DMS53 treated with DMSO at 0.1 percent for 48 hours (cell line): ENCODE measurements around the gene STK32B.
A peak's percentile ranks its signal among the peaks of the same experiment; 100 is the strongest.

ENCODE experiments used
- DNase-seq: peaks from one replicate; lab custom pipeline; 2025; ENCODE audit not compliant: unreplicated experiment; lab: John Stamatoyannopoulos, UW

Gene STK32B

DNA sequence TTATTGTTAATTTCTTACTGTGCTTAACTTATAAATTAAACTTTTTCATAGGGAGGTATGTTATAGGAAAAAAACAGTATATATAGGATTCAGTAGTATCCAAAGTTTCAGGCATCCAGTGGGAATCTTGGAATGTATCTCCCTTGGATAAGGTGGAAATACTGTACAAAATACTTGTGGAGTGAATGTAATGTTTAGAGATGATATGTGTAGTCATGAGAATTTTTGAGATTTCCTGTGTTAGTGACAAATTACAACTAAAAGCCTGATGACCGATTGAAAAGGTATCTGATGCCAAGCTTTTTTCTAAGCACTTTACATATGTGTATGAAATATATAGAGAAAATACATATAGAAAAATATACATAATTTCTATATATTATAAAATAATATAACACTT, 69.2 kb downstream of the STK32B start:
- no peak for DNase-seq

- DNase-seq = no peak
Observed at GRCh38 chr4:5122114-5122513, 70.8 kb downstream of the STK32B start.

DNA sequence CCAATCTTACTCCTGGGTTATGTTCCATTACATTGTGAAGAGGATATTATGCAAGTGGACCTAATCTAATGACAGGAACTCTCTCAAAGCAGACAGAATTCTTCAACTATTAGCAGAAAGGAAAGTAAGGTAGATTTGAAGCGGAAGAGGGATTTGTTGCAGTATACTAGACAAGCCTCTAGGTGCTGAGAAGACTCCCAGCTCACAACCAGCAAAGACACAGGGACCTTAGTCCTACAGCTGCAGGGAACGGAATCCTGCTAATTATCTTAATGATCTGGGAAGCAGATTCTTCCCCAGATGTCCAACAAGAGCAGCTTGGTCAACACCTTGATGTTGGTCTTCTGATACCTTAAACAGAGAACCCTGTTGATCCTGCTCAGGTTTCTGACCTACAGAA, 73.6 kb downstream of the STK32B start:
- no peak for DNase-seq

DNA sequence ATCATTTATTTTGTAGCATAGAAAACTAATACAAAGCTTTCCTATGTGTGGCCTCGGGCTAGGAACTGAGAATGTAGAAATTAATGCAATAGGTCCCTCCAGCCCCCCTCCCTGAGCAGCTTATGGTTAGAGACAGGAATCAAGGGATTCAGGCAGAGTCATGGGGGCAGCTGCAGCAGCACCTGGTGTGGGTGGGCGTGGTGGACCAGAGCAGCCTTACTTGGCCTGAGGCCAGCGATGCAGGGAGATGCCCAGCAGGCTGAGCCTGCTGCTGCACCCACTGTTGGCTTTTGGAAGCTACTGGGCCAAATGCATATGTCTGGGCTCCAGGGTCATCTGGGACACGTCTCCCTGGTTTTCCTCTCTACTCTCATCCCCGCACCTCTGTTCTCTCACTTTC, 74.0 kb downstream of the STK32B start:
- no peak for DNase-seq

DNA sequence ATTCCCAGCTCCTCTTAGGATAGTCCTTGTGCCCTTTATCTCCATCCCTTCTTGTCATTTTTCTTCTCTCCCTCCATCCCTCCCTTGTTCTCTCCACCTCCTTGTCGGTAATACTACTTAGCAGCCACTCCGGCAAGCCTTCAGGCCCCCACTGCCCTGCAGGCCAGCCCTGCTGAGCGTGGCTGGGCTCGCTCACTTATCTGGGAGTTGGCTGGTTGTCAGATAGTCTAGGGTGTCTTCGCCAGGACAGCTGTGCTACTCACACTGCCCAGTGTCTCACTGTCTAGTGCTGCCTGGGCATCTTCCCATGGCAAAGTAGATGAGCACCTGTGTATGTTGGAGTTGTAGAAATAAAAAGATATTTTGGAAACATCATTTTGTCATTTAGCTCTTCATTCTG, 75.0 kb downstream of the STK32B start:
- no peak for DNase-seq

- DNase-seq = no peak
Observed at GRCh38 chr4:5126857-5127256, 75.6 kb downstream of the STK32B start.

DNA sequence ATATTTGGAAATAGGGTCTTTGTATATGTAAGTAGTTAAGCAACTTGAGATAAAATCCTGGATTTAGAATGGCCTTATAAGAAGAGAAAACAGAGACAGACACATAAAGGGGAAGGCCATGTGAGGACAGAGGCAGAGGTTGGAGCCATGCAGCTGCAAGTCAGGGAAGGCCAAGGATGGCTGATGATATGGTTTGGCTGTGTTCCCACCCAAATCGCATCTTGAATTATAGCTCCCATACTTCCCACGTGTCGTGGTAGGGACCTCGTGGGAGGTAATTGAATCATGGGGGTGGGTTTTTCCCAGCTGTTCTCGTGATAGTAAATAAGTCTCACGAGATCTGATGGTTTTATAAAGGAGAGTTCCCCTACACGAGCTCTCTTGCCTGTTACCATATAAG, 76.3 kb downstream of the STK32B start:
- DNase-seq = no peak

GRCh38 chr4:5128569-5128968, 77.3 kb downstream of the STK32B start:
- no peak for DNase-seq

DNA sequence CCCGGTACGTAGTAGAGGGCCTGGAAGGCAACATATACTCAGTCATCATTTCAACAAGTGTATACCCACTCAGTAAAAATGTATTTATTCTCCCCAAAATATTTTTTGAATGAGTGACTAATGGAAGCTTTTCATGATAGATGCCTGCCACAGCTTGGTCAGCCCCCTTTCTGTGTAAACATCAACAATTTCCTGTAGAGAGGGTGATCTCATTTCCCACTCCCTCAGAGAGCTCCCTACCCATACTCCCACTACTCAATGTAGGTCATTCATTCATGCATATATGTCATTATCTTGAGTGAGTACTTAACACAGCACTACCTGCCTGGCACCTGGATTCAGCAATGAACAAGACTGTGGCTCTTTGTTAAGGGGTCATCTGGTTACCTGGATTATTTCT, 81.9 kb downstream of the STK32B start:
- DNase-seq = no peak

DNA sequence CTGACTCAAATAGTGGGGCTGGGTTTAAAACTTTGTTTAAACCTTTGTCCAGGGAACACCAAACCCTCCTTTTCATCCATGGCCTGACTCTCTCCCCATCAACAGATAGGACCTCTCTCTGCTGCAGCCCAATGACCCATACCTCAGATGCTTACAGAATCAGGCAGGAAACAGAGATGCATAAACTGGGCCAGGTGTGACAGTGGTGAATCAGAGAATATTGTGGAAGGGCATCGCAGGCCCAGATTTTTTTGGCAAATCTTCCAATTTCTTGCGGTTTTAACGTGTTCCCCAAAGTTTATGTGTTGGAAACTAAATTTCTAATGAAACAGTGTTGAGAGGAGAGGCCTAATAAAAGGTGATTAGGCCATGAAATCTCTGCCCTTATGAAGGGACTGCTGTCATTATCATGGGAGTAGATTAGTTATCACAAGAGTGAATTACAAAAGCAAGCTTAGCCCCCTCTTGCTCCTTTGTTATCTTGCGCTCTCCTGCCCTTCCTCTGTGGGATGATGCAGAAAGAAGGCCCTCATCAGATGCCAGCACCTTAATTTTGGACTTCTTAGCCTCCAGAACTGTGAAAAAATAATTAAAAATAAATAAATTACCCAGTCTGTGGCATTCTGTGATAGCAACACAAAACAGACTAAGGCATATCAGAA, 82.8 kb downstream of the STK32B start:
- DNase-seq = no peak

GRCh38 chr4:5134620-5135019, 83.3 kb downstream of the STK32B start:
- DNase-seq = no peak

DNA sequence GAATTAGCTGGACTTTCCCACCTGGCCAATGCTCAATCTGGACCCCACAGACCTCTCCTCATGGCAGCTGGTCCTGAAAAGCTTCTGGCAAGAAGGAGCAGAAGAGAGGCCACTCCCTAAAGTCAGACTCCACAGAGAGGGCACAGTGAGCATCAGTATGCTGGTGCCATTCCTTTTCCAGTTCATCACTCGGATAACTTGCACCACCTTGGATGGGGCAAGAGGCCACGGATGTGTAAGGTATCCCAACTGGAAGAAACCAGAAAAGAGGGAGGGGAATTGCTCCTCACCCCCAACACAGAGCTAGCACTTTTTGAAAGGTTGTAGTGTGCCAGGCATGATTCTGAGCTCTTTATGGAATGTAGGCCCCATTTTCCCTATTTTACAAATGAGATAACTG, 85.9 kb downstream of the STK32B start:
- DNase-seq = no peak

DNA sequence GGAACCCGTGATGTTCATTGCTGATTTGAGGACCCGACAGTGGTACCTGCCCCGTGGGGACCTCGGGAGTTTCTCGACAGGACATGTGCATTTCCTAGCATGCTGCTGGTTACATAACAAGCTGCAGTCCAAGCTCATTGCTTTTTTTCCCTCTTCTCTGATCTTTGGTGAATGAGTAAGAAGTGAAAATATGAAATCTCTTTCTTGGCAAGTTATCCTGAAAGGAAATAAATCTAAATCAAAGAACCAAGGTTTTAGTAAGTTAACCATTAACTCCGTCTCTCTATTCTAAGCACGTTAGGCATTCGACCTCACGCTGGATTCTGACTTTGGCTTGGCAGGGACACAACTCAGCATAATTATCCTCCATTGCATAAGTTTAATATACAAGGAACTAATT, 86.6 kb downstream of the STK32B start:
- DNase-seq = no peak

- DNase-seq = no peak
Observed at GRCh38 chr4:5138389-5138788, 87.1 kb downstream of the STK32B start.

DNA sequence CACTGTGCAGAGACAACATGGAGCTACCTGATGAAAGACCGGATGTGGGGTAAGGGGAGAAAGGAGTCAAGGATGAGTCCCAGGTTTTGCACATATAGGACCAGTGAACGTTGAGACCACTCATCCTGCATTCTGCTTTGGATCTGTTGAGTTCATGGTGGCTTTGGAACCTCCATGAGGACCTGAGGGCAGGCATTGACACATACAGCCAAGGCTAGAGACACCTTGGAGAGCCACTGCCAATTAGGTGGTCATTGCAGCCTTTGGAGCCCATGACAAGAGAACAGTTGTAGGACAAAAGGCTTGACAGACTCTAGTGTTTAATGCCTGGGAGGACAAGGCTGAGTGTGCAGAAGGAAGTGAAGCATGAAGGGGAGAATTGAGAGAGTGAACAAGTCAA, 87.9 kb downstream of the STK32B start:
- DNase-seq = no peak

- DNase-seq = no peak
Observed at GRCh38 chr4:5141802-5142201, 90.5 kb downstream of the STK32B start.

DNA sequence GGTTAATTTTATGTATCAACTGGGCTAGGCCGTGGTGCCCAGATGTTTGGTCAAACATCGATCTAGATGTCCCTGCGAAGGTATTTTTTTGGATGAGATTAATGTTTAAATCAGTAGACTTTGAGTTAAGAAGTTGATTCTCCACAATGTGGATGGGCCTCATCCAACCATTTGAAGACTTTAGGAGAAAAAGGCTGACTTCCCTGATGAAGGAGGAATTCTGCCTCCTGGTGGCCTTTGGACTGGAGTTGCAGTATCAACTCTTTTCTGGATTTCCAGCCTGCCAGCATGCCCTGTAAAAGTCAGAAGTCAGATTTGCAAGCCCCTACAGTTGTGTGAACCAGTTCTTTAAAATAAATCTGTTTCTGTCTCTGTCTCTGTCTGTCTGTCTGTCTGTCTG, 91.4 kb downstream of the STK32B start:
- DNase-seq = peak; percentile 65

DNA sequence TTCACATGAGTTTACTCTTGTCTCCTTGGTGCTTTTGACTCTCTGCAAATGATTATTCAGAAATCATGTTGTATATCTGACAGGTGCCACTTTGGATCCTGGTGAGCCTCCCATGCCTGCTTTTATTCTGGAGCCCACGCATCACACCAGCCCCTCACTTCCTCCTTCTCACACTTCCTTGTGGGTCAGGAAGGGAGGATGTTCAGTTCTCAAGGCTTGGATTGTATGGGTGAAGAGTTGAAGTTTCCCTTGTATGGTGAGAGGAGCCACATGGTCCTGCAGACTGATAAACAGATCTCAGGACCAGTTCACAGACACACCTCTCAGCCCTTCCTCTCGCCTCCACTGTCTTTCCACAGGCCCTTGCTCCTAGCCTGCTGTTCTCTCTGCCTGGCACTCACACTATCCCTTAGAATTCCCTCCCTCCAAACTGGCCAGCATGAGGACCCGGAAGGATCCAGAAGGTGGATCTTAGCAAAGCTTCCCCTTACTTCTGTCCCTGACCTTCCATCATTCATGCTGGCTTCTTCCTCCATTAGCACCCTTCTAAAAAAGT, 92.1 kb downstream of the STK32B start:
- DNase-seq = no peak

DNA sequence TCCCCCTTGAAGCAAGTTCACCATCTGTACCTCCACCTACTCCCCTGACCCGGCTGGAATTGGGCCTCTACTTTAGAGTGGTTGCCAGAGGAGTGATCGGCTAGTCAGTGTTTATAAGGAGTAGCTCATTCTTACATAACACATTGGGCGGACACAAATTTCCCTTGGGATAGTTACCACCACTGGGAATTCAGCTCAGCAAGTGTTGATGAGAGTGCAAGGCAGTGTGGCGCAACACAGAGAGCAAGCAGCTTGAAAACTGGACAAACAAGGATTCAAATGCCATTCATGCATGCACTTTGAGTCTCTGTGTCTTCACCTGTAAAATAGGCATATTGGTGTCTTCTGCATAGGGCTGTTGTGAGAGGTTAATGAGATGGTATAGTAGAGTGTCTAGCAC, 92.7 kb downstream of the STK32B start:
- DNase-seq = no peak

DNA sequence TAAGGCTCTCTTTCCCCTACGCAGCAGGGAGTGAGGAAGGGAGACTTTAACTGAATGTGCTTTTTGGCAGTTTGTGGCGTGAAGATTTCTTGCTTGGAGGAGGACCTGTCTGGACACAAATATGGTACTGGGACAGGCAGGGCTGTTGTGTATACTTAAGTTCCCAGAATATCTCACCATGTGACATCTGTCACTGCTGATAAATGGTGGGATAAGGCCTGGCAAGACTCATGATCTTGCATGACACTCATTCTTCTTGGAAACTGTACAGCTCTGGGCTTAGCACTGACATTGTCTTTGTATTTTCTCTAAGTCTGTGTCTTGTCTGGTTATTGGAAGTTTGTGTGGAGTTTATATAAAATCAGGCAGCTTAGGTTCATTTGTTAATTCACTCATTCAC, 93.1 kb downstream of the STK32B start:
- DNase-seq = no peak

DNA sequence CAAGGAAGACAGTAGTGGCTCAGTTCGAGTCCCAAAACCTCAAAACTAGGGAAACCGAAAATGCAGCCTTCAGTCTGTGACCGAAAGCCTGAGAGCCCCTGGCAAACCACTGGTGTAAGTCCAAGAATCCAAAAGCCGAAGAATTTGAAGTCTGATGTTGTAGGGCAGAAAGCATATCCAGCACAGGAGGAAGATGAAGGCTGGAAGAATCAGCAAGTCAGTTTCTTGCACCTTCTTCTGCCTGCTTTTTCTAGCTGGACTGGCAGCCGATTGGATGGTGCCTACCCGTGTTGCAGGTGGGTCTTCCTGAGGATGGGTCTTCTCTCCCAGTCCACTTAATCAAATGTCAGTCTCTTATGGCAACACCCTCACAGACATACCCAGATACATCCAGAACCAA, 95.0 kb downstream of the STK32B start:
- DNase-seq = no peak

DNA sequence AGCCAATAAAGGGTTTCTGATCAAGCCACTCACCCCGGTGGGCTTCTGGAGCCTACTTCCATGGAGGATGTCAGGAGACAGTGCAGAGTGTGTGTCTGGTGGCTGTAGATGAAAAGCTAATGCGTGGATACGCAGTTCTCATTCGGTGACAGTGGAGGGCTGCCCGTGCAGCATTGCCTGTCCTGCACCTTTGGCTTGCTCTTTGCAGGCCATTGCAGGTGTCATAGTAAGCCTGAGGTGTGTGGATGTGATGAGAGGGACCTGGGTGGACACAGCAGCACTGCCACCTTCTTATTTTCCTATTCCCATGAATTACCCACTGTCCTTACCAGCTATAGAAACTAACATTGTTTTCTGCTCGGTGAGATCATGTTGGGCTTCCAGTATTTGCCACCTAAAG, 101.2 kb downstream of the STK32B start:
- no peak for DNase-seq

DNA sequence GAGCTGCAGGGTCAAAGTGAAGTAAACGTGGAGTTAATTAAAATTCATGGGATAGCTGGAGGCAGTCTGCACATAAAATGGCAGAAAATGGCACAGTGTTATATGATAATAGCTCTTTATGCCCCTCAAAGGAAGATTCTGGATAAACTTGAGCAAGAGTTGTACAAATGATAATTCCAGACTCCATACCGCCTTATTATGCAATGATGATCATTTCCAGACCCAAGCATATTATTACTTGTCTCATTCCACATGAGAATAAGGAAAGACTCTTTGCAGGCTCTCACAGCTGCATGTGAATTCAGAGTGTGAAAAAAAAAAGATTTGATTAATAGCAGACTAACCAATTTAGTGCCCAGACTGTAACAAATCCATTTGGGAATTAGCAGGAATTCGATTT, 105.4 kb downstream of the STK32B start:
- DNase-seq = no peak
